HG02885 (cell line): ENCODE measurements around the gene CLEC3A.
"Not testable (repeated sequence)": the region's sequence is repeated elsewhere in the genome, so short reads cannot be mapped to it uniquely, and the experiment has no call there.

Experiments used
- ATAC-seq: cut with Tn5 transposase; IDR thresholded peaks from one replicate; pipeline ENCODE4 v1.9.1; 2021; ENCODE audit warnings: mild to moderate bottlenecking; ENCODE audit not compliant: unreplicated experiment, poor library complexity

Gene CLEC3A

DNA sequence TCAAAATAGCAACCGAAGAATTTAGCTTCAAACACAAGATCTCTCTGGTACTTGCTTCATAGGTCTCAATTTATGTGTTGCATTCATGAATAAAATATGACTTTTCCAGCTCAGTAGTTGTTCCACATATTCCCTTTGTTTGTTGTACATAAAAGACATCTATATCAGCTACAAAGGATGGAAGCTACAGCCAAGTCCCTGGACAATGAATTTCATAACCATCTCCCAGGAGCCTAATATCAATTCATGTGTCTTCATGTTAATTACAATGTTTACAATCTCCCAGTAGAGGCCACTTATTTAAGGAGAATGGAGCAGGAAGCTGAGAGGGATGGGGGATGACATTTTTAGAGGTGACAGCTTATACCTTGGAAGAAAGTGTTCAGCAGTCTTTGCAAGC, 3.3 kb downstream of the CLEC3A start:
- ATAC-seq = no peak

DNA sequence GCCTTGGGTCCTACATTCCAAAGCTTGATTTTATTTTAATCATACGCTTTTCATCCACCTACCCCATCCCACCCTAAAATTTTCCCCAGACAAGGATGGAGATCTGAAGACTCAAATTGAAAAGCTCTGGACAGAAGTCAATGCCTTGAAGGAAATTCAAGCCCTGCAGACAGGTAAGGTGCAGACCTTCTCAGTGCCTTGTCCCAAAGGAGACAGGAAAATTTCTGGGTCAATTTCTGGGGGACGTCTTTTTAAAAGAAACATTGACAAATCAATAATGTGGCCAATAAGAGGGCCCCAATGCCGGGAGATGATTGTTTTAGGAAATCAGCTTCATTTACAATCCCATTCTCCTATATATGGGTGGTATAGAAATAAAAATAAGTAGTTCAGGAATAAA, 5.7 kb downstream of the CLEC3A start:
- no peak for ATAC-seq

DNA sequence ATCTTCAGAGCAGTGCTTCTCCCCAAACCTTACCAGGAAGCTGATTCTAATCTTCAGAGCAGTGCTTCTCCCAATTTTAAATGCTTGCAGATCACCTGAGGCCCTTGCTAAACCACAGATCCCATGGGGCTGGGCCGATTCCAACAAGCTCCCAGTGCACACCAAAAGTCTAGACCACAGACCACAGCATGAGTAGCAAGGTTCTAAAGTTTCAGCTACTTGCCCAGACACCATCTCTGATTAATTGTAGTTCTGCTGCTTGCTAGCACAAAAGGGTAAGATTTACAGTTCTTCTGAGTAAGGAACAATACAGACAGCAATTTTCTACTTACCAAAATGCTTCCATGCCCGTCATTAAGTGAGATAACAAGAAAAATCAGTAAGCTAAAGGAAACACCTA, 12.2 kb downstream of the CLEC3A start:
- ATAC-seq = no peak

DNA sequence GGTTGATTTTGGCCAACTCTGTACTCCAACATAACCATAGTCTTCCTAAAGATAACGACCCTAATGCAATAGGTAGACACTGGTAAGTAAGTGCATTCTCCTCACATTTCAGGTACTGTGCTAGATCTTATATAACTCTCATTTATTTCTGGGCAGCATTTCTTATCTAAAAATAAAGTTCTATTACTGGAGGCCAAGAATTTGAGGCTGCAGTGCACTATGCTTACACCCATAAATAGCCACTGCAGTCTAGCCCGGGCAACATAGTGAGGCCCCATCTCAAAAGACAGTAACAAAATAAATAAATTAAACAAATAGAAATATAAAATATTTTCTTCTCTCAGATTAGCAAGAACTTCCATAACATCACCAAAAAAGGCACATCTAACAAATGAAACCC, 12.7 kb downstream of the CLEC3A start:
- no peak for ATAC-seq

DNA sequence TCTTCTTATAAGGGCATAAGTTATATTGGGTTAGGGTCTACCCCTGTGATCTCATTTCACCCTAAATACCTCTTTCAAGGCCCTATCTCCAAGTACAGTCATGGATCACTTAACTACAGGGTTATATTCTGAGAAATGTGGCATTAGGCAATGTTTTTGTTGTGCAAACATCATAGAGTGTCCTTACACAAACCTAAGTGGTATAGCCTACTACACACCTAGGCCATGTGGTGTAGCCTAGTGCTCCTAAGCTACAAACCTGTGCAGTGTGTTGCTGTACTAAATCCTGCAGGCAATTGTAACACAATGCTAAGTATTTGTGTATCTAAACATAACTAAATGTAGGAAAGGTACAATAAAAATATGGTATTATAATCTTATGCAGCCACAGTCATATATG, 18.0 kb downstream of the CLEC3A start:
- ATAC-seq = no peak

DNA sequence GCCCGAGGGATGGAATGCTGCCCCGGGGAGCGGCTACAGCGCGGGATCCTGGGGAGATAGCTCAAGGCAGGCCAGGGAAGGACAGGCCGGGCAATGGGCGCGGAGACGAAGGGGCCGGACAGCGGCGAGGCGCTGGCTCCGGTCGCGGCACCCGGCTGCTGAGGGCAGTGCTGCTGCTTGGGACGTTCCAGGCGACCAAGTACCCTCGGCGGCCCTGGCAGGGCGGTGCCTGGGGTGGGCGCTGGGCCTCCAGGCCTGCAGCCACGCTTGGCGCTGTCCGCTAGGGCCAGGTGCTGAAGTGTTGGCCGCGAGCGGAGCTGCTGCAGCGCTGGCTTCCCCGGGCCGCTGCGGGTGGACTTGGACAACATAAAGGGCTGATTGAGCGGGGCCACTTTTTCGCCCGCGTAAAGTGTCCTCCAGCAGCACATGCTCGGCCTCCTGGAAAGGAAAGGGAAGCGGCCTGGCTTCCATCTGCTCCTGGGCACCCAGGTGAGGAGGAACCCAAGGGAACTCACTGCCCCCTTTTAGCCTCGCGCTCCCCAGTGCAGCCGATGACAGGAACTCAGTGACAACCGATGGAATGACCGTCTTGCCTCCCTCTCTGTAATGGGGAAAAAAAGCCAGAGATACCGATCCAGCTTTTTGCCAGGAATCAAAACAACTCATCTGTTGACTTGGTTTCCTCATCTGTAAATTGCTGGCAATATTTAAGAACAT, 23.7 kb downstream of the CLEC3A start:
- ATAC-seq = no peak

DNA sequence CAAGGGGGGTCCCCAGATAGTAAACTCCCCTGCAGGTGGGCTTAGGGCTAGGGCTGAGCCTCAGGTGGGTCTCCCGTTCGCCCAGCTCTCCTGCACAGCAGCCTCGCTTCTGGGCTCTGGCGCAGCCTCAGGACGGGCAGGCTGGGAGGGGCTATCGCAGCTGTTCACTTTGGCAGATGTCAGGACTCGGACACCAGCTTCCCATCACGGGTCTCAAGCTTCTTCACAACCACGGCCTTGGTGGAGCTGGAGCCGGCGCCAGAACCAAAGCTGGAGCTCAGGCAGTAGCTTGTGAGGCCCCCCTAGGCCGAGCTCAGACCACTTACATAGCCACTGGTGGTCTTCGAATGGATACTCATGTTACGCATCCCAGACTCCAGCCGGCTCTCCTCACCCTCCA, 26.0 kb downstream of the CLEC3A start:
- ATAC-seq = no peak

DNA sequence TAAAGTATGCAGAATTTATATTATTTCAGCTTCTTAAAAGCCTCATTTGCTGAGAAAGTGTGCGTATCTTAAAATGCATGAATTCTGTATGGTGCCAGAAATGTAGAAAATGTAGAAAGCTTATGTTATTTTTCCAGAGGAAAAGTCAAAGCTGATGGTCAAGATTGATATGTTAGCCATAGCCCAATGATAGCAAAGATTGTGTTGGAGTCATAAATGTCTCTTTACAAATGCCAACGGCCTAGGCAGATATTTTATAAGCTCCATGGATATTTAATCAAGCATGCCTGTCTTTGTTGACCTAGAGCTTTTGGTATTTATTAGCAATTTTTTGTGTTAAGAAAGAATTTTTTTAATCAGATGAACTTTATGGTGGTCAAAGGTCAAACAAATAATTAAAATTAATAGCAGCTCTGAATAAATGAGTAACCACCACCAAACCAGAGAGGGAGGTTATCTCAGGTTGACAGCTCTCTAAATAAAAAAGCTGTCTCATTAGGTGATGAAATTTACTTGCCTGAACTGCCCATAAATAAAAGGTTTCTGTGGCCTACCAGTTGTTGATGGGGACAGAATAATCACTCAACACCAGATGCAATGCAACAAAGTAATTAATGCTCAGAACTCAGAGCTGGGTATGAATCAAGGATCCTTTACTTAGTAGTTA, 28.5 kb downstream of the CLEC3A start:
- no peak for ATAC-seq

DNA sequence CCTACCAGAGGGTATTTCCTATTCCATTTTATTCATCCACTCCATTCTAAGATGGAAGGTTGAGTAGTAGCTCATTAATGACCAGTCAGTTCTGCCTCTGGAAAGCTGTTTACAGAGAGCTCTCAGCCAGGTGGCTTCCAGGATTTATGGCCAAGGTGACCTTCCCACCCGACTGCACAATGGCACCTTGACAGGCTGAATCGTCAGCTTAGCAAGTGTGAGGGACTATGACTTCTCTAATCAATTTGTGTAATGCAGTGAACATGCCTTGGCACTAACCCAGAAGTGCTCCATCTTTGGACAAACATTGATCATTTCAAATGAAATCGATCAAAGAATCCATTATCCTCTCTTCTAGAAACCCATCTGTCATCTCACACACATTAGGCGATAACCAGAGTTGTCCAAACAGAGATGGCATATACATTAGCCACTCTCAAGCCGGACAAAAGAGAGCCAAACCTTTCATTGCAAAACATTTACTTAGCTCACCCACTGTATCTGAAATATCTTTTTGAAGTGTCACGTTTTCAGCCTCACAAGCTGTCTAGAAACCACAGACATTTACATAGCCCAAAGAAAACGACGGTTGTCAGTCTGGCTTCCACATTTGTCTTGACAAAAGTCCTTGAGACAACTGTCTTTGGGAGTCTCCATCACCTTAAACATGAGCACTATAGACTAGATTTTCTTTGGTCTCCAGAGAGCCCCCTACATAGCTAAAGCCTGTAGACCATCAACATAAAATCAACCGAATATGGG, 35.6 kb downstream of the CLEC3A start:
- ATAC-seq = no peak

DNA sequence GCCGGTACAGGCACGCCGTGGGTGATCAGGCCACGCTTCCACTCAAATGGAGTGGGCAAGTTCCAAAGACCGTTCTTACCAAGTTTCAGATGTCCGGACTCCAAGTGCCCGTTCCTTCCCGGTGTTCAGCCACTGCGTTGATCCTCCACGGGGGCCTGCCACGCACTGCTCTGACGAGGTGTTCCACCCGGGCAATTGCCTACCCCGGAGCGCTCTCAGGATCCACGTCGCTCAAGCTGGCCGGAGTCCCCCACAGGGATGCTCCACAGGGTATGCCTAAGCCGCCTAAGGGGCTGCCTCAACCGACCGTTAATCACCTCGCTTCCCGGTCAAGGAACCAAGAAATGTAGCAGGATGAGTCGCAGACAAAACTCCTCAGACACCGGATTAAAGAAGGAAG, 37.5 kb downstream of the CLEC3A start:
- ATAC-seq = not testable (repeated sequence)

DNA sequence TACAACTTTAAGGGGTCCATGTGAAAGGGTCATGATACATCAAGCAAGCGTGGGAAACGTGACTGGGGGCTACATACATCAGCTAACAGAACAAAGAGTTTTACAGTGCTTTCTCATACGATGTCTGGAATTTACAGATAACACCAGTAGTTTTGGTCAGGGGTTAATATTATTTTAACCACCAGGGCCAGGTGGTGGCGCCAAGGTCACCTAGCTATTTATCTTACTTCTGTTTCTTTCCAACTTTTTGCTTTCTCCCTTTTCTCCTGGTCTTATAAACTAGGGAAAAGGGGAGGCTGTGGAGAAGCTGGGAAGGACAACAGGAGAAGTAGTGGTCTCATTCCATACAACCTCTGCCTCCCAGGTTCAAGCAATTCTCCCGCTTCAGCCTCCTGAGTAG, 37.9 kb downstream of the CLEC3A start:
- ATAC-seq = no peak

DNA sequence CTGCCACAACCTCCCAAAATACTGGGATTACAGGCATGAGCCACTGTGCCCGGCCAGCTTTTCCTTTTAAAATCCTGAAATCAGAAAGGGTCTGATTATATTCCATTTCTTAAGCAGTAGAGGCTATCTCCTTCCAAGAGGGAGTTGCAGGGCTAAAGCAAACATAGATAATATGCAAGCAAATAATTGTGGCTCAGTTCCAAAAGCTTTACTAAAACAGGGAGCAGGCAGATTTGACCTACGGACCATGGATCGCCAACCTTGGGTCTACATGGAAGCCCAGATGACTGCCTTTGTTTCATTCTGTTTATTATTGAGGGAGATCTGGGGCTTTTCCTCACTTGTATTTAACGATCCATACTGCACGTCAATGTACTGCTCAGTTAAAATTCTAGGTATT, 38.5 kb downstream of the CLEC3A start:
- ATAC-seq = no peak

DNA sequence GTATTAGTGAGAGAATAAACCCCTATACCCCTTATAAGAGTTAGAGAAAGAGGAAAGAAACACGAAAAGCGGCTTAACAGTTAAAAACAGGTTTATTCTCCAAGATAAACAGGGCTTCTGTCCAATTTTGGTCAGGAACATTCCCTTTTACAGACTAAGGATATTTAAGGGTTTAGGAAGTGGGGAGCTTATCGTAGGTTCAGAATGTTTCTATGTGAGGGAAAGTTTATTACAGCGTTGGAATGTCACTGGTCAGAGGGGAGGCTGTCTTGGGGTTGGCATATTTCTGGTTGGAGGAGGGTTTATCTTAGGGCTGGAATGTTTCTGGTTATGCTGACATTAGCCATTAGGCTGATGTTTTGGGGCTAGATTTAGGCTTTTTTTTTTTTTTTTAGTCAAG, 43.0 kb downstream of the CLEC3A start:
- no peak for ATAC-seq

DNA sequence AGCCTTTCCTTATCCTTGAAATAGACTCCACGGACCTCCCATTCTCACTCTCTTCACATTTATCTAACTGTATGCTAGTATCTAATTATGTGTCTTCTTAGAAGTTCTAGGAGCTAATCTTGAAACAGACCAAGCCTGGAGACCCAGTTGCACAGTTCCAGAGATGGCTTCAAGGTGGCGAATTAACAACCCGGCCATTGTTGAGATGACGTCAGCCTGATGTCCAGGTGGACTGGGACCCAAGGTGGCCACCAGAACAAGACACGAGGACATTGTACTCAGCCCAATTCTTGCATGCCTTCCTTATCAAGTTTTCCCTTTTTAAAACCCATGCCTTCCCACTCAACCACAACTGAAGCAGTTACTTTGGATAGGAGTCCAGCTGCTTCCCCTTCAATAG, 47.6 kb downstream of the CLEC3A start:
- ATAC-seq = no peak

DNA sequence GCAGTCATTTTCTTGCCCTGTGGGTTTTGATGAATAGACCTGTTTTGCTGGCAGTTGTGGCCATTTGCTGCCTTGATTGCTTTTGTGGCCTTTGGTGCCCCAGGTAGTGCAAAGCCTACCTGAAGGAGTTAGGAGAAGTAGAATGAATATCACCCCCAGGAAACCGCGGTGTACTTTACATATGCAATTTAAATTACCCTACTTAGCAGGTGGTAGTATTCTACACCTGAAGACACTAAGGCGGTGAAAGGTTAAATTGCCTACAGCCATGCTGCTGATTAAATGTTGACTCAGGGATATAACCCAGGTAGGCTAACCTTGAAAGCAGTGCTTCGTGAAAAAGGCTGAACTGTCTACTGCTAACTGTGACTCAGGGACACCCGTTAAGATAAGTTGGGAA, 49.9 kb downstream of the CLEC3A start:
- no peak for ATAC-seq

DNA sequence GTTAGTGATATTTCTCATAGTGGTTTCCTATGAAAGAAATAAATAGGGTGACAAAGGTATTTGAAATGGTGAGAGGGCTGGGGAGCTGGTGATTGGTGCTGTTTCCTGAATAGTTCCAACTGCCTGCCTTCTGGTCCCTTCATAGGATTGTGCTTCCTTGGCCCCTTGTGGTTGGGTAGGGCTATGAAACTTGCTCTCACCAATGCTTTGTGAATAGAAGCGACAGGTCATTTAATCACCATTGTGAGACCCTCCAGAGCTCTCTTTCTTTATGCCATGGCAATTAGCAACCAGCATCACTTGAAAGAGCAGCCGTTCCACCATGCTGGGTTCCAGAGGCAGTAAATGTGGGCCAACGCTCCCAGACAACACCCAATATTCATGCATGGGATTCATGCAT, 53.5 kb downstream of the CLEC3A start:
- no peak for ATAC-seq

DNA sequence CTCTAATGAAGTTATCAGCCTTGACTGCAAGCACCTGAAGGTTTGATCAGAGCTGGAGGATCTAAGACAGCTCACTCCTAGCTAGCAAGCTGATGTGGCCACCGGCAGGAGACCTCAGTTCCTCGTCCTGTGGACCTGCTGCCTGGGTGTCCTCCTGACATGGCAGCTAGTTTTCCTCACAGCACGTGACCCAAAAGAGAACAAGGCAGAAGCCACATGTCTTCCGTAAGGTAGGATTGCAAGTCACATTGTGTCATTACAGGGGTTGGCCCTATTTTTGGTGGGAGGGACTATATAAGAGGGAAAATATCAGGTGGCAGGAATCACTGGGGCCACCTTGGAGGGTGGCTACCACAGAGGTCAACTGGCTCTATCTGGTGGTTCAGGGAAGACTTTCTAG, 59.0 kb downstream of the CLEC3A start:
- no peak for ATAC-seq
